ENCODE data around the gene ACSL1.

- TF ChIP-seq CTCF (IDR thresholded peaks at IDR 0.05) (no peak), POLR2A (IDR thresholded peaks at IDR 0.05) (no peak)
Measured at GRCh38 chr4:184853436-184853835, 27.7 kb upstream of the ACSL1 start.
